Epithelial cell of esophagus (primary cell): ENCODE data around the gene CEP63.
A peak's percentile ranks its signal among the peaks of the same experiment; 100 is the strongest.

Experiments used
- DNase-seq: peaks from one replicate; pipeline ENCODE4 v3.0.0; 2010; ENCODE audit warnings: low read depth
- H3K4me3 ChIP-seq: 2 replicates; pipeline ENCODE4 v1.5.1; 2011; ENCODE audit warnings: mild to moderate bottlenecking, low read length, control low read depth
- TF ChIP-seq, protein P1 (sequence below): IDR thresholded peaks from 2 replicates; pipeline ENCODE4 v1.5.1; 2011; ENCODE audit warnings: low read depth, mild to moderate bottlenecking, low read length, control low read depth, inconsistent platforms; ENCODE audit not compliant: insufficient read depth; ENCODE audit errors: missing control alignments

Gene CEP63

DNA sequence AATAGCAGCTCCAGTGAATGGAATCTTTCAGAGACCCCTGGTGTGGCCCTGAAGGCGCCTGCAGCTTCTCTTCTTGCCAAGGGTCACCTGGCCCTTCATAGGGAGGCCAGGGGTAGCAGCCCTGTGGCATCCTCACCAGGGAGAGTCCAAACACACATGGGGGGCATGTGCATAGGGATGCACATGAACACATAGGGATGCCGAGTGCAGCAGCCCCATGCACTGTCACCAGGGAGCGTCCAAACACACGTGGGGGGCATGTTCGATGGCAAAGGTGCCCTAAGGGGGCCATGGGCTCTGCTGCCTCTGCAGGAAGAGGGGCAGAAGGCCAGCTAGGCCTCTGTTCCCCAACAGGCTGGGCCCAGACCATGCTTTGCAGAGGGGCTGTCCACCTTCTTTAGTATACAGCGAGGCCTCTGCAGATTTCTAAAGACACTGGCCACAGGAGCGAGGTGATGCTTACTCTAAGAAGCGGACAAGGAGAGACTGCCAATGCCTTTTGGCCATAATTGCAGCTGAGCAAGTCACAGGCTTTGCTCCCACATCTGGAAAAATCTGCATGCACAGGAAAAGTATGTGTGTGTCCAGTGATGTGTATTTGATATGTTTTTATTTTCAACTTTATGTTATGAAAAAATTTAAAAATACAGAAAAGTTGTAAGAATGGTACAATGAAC is 21.0 kb upstream of the CEP63 start:
- TF ChIP-seq, protein P1, sequence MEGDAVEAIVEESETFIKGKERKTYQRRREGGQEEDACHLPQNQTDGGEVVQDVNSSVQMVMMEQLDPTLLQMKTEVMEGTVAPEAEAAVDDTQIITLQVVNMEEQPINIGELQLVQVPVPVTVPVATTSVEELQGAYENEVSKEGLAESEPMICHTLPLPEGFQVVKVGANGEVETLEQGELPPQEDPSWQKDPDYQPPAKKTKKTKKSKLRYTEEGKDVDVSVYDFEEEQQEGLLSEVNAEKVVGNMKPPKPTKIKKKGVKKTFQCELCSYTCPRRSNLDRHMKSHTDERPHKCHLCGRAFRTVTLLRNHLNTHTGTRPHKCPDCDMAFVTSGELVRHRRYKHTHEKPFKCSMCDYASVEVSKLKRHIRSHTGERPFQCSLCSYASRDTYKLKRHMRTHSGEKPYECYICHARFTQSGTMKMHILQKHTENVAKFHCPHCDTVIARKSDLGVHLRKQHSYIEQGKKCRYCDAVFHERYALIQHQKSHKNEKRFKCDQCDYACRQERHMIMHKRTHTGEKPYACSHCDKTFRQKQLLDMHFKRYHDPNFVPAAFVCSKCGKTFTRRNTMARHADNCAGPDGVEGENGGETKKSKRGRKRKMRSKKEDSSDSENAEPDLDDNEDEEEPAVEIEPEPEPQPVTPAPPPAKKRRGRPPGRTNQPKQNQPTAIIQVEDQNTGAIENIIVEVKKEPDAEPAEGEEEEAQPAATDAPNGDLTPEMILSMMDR: no peak
- no peak overlapping the region for H3K4me3 ChIP-seq
- no peak for DNase-seq

DNA sequence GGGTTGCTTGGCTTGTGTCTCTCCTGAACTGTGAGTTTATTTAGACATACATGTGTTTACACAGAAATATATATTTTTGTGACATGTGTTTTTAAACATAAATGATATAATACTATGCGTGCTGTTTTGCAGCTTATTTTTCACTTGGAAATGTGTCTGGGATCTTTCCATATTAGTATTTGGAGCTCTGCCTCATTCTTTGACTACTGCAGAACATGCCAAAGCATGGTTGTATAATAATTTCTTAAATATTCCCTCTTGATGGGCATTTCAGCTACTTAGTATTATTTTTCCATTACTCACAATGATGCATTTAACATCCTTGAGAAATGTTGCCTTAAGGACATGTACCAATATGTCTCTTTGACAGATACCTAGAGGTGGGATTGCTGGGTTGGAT is 19.5 kb upstream of the CEP63 start:
- no peak overlapping the region for H3K4me3 ChIP-seq
- no peak for DNase-seq
- TF ChIP-seq, protein P1: no peak

DNA sequence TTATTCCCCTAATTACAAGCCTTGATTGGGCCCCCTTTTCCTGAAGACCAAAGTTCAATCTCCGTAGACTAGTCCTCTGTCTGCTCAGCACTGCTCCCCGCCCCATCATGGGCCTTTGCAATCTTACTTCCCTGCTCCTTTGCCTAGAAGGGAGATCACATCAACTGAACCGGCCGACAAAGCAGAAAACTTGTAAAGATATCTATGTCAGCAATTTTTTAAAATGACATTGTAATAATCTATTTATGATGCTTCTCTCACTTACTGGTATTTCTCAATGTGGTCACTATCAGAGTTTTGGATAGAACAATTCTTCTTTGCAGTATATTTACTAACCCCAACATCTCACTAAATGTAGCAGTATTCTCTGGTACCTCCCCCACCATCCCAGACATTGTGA is 17.3 kb upstream of the CEP63 start:
- DNase-seq: no peak
- TF ChIP-seq, protein P1: no peak
- no peak overlapping the region for H3K4me3 ChIP-seq

DNA sequence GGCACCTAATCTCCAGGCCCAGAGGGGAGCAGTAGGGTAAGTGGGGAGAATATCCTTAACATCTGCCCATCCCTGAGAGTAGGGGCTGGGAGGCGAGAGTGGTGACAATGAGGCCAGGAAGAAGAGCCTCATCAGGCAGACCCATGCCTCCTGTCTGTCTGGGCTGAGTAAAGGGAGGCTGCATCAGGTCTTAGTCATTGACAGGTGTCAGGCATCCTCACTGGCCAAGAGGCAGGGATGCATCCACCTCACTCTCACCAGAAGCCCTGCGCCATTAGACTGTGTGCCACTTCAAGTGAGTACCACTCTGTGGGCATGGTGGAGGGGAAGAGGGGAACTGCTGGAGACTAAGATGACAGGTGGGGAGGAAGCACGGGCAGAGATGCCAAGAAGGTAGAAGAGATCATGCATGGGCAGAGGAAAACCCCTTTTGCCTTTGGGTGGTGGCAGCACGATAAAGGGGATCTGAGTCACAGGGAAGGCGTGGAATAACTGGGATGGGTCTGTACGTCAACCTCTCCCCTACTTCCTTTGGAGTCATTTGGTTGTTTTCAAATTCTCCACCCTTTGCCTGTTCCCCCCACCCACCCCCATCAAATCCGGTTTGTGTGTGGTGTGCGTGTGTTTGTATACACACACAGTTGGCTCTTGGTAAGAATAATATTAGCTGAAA is 14.2 kb upstream of the CEP63 start:
- DNase-seq: peak; percentile 85
- TF ChIP-seq, protein P1: no peak
- no peak overlapping the region for H3K4me3 ChIP-seq

DNA sequence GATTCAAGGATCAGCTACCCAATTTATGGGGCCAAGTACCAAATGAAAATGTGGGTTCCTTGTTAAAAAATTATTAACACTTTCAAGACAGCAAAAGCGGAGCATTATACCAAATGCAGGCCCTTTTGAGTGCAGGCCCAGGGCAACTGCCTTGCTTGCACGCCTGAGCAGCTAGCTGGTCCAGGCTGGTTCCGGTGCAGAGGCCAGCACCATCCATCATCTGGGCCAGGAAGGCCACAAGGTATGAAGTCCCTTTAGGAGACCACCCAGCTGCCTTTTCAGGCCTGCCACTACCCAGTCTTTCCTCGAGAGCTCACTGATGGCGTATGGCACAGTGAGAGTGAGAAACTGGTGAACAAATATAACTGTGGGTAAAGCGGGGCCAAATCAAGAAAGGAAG is 13.0 kb upstream of the CEP63 start:
- DNase-seq: no peak
- no peak overlapping the region for H3K4me3 ChIP-seq
- TF ChIP-seq, protein P1: no peak

DNA sequence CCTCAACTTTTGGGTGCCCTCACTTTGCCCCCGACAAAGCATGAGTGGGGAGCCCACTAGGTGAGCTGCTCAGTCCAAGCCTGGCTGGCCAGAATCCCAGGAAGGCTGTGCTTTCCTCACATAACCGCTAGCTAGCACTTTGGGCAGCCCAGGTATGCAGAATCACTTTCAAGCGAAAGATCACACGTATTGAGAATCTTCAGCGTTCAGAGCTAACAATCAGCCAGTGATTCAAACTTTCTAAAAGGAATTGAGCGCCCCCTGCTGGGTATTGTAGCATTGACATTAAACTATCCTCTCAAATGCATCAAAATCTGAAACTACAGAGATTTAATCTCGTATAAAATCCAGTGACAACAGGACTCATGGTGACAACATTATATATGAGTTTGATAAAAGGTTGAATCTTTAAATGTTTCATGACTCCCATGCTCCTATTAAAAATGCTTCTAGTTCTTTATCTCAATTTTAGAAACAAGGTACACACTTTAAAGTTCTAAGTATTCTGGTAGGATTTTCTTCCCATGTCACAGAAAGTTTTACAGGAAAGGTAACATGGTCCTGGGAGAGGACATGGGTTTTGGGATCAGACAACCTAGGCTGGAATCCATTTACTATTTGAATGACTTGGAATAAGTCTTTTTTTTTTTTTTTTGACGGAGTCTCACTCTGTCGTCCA is 11.8 kb upstream of the CEP63 start:
- no peak overlapping the region for H3K4me3 ChIP-seq
- TF ChIP-seq, protein P1: peak; percentile 64
- DNase-seq: peak; percentile 82
